Suprapubic skin (tissue), 4 donors: ENCODE data around the gene NCSTN. TPM values are rescaled to one million over a fixed set of nuclear protein-coding genes. Genes with fewer than 3 reads are reported as not detected.

ENCODE experiments used
- DNase-seq, 2 donors: peaks; one replicate each; pipeline ENCODE4 v3.0.0-alpha.2; 2019; ENCODE audit warnings: low spot score in 2 of 2
- H3K27ac ChIP-seq: fragments of 200-600 bp; sonication (generic); one replicate; pipeline ENCODE4 v1.5.1; 2019
- H3K27me3 ChIP-seq: fragments of 200-600 bp; sonication (generic); one replicate; pipeline ENCODE4 v1.5.1; 2019
- H3K36me3 ChIP-seq: fragments of 200-600 bp; sonication (generic); one replicate; pipeline ENCODE4 v1.5.1; 2019
- H3K4me1 ChIP-seq: fragments of 200-600 bp; sonication (generic); one replicate; pipeline ENCODE4 v1.5.1; 2019
- H3K4me3 ChIP-seq: fragments of 200-600 bp; sonication (generic); one replicate; pipeline ENCODE4 v1.5.1; 2019; ENCODE audit warnings: mild to moderate bottlenecking
- H3K9me3 ChIP-seq: fragments of 200-600 bp; sonication (generic); one replicate; pipeline ENCODE4 v1.5.1; 2019
- CTCF ChIP-seq, 2 donors: fragments of 200-600 bp in 1 of 2; fragments of 450-650 bp in 1 of 2; sonication (generic) in 1 of 2; IDR thresholded peaks; one replicate each; pipeline ENCODE4 v1.5.1; 2016 to 2019; ENCODE audit warnings: antibody characterized with exemption in 2 of 2, mild to moderate bottlenecking in 1 of 2, moderate library complexity in 1 of 2
- EP300 ChIP-seq: sonication (generic); formaldehyde crosslinking; IDR thresholded peaks from one replicate; pipeline ENCODE4 v1.6.1; 2017; ENCODE audit warnings: antibody characterized with exemption
- POLR2A ChIP-seq, 2 donors: fragments of 450-650 bp; IDR thresholded peaks; one replicate each; pipeline ENCODE4 v1.6.1; 2017; ENCODE audit warnings: antibody characterized with exemption in 2 of 2, mild to moderate bottlenecking in 2 of 2, moderate library complexity in 2 of 2
- POLR2AphosphoS5 ChIP-seq, 3 donors: sonication (generic); formaldehyde crosslinking; IDR thresholded peaks; one replicate each; pipeline ENCODE4 v1.6.1; 2017; ENCODE audit warnings: antibody characterized with exemption in 3 of 3
- WGBS: methylation state at CpG from one replicate; pipeline ENCODE4 v1.1.5; 2018; 5-methylcytosine and 5-hydroxymethylcytosine counted together
- total RNA-seq, 4 donors: library from RNA; depleted of rRNA; stranded (reverse); fragments of >200 nt; gene quantifications; one replicate each; pipeline ENCODE4 v1.1.0, GENCODE V29; 2016

NCSTN gene
- total RNA-seq, 4 donors from 2014 or later: 53.4 to 94.1 (median 71.1) TPM

- no peaks in the 10 kb centered on the region for H3K4me1 ChIP-seq
- H3K36me3 ChIP-seq: peaks cover 100% of the 10 kb centered on the region
- 87% methylated on average over 4 of the region's 4 CpGs for WGBS
- no peak for DNase-seq
- H3K27me3 ChIP-seq: no peaks in the 10 kb centered on the region
- TF ChIP-seq POLR2AphosphoS5 (IDR thresholded peaks at IDR 0.05): no peak
- no peak for TF ChIP-seq POLR2A (IDR thresholded peaks at IDR 0.05)
- TF ChIP-seq EP300: no peak
- no peaks in the 10 kb centered on the region for H3K9me3 ChIP-seq
- H3K27ac ChIP-seq: no peak overlapping the region
- H3K4me3 ChIP-seq: no peak overlapping the region
Observed at GRCh38 chr1:160308451-160309184, 34.6 kb upstream of the NCSTN start.

GRCh38 chr1:160309185-160309557, 34.0 kb upstream of the NCSTN start:
- H3K9me3 ChIP-seq: no peaks in the 10 kb centered on the region
- H3K27me3 ChIP-seq: no peaks in the 10 kb centered on the region
- H3K4me3 ChIP-seq: no peak overlapping the region
- peaks cover 100% of the 10 kb centered on the region for H3K36me3 ChIP-seq
- no peak overlapping the region for H3K27ac ChIP-seq
- no peak for DNase-seq
- no peaks in the 10 kb centered on the region for H3K4me1 ChIP-seq
- TF ChIP-seq CTCF (IDR thresholded peaks at IDR 0.05) (no peak), POLR2AphosphoS5 (IDR thresholded peaks at IDR 0.05) (no peak), POLR2A (IDR thresholded peaks at IDR 0.05) (no peak), EP300 (no peak)

GRCh38 chr1:160309571-160309970, 33.6 kb upstream of the NCSTN start:
- peaks cover 100% of the 10 kb centered on the region for H3K36me3 ChIP-seq
- H3K27me3 ChIP-seq: no peaks in the 10 kb centered on the region
- no peak for DNase-seq
- 53% methylated on average over 1 of the region's 1 CpG for WGBS
- no peak overlapping the region for H3K4me3 ChIP-seq
- TF ChIP-seq POLR2A (IDR thresholded peaks at IDR 0.05) (no peak), EP300 (no peak), POLR2AphosphoS5 (IDR thresholded peaks at IDR 0.05) (no peak), CTCF (IDR thresholded peaks at IDR 0.05) (no peak)
- no peak overlapping the region for H3K27ac ChIP-seq
- H3K9me3 ChIP-seq: no peaks in the 10 kb centered on the region
- H3K4me1 ChIP-seq: no peaks in the 10 kb centered on the region

- Histone ChIP-seq H3K27ac (no peak overlapping the region), H3K4me3 (no peak overlapping the region), H3K4me1 (no peaks in the 10 kb centered on the region), H3K9me3 (no peaks in the 10 kb centered on the region), H3K27me3 (no peaks in the 10 kb centered on the region), H3K36me3 (peaks cover 84% of the 10 kb centered on the region)
- no peak for DNase-seq
- TF ChIP-seq POLR2AphosphoS5 (IDR thresholded peaks at IDR 0.05) (no peak), POLR2A (IDR thresholded peaks at IDR 0.05) (no peak), CTCF (IDR thresholded peaks at IDR 0.05) (no peak)
- 83% methylated on average over 2 of the region's 2 CpGs for WGBS
Observed at GRCh38 chr1:160315359-160315758, 27.8 kb upstream of the NCSTN start.

- no peaks in the 10 kb centered on the region for H3K4me1 ChIP-seq
- no peak overlapping the region for H3K4me3 ChIP-seq
- H3K27ac ChIP-seq: no peak overlapping the region
- H3K36me3 ChIP-seq: peaks cover 76% of the 10 kb centered on the region
- no peaks in the 10 kb centered on the region for H3K9me3 ChIP-seq
- DNase-seq: no peak
- WGBS: 97% methylated on average over 6 of the region's 6 CpGs
- H3K27me3 ChIP-seq: no peaks in the 10 kb centered on the region
- TF ChIP-seq POLR2AphosphoS5 (IDR thresholded peaks at IDR 0.05): no peak
- TF ChIP-seq CTCF (IDR thresholded peaks at IDR 0.05): no peak
- TF ChIP-seq POLR2A (IDR thresholded peaks at IDR 0.05): no peak
- no peak for TF ChIP-seq EP300
Observed at GRCh38 chr1:160322831-160323230, 20.4 kb upstream of the NCSTN start.

- H3K27ac ChIP-seq: no peak overlapping the region
- no peaks in the 10 kb centered on the region for H3K4me1 ChIP-seq
- no peak for DNase-seq
- H3K27me3 ChIP-seq: no peaks in the 10 kb centered on the region
- peaks cover 91% of the 10 kb centered on the region for H3K36me3 ChIP-seq
- H3K9me3 ChIP-seq: no peaks in the 10 kb centered on the region
- WGBS: 96% methylated on average over 4 of the region's 4 CpGs
- TF ChIP-seq POLR2A (IDR thresholded peaks at IDR 0.05): no peak
- no peak for TF ChIP-seq POLR2AphosphoS5 (IDR thresholded peaks at IDR 0.05)
- TF ChIP-seq CTCF (IDR thresholded peaks at IDR 0.05): no peak
- no peak for TF ChIP-seq EP300
- no peak overlapping the region for H3K4me3 ChIP-seq
Observed at GRCh38 chr1:160325252-160325651, 17.9 kb upstream of the NCSTN start.
